Right cardiac atrium (tissue), 5 donors: Measurements from ENCODE around the gene ST8SIA1. TPM values are rescaled to one million over a fixed set of nuclear protein-coding genes. Genes with fewer than 3 reads are reported as not detected.

Experiments
- ATAC-seq, 2 donors: fragments of 200-7000 bp; cut with Tn5 transposase; one replicate each; pipeline versions ENCODE4 v1.8.0 to v1.9.1; 2020; ENCODE audit warnings: moderate library complexity in 2 of 2, mild to moderate bottlenecking in 1 of 2
- DNase-seq, 3 donors: peaks; one replicate each; pipeline ENCODE4 v3.0.0-alpha.2; 2020
- H3K27ac ChIP-seq: one replicate; pipeline ENCODE4 v1.5.1; 2013; ENCODE audit warnings: mild to moderate bottlenecking, low read length, control low read depth, moderate library complexity
- H3K27me3 ChIP-seq: one replicate; pipeline ENCODE4 v1.6.1; 2013; ENCODE audit not compliant: control insufficient read depth, insufficient read depth
- H3K4me1 ChIP-seq: one replicate; pipeline ENCODE4 v1.6.1; 2013; ENCODE audit warnings: low read length; ENCODE audit not compliant: control insufficient read depth, insufficient read depth
- H3K4me3 ChIP-seq: one replicate; pipeline ENCODE4 v1.5.1; 2013; ENCODE audit warnings: low read length, control low read depth
- H3K9me3 ChIP-seq: one replicate; pipeline ENCODE4 v1.6.1; 2013; ENCODE audit warnings: low read length; ENCODE audit not compliant: control insufficient read depth
- WGBS: extraction: QIAGEN DNeasy Blood & Tissue Kit; methylation state at CpG from one replicate; pipeline ENCODE4 v1.1.7; 2013; 5-methylcytosine and 5-hydroxymethylcytosine counted together
- intact Hi-C, 4 donors: fragments of 100-400 bp; cut with DNase I; formaldehyde crosslinking; loops; one replicate each; pipeline versions ENCODE4 v1.11.0 to v1.14.0; 2022 to 2023
- polyA plus RNA-seq: library from polyadenylated mRNA; stranded (reverse); fragments of 200-250 nt; gene quantifications from one replicate; pipeline ENCODE4 v1.2.3, GENCODE V29; 2013
- total RNA-seq, 4 donors: library from RNA; stranded (reverse); fragmentation: NEBNext Ultra II Directional; extraction: Animal tissue kit (Norgen Biotek cat#: 25700); gene quantifications; one replicate each; pipeline ENCODE4 v1.2.1, GENCODE V29; 2021
- donor health status: healthy with polysubstance abuse.
- donor health status: DM: no; HTN: yes; CAD: no.
- donor health status: DM: no; HTN: no; CAD: no.
- donor health status: DM: no; HTN: yes; CAD: no; lungs with severe emphysema.
- donor health status: DM: yes; HTN: yes; CAD: no.

Gene ST8SIA1
- total and polyA plus RNA-seq, 5 donors: 3.0 to 9.6 (median 6.3) TPM

GRCh38 chr12:22209422-22209821 is 125.1 kb downstream of the ST8SIA1 start:
- no peaks in the 10 kb centered on the region for H3K4me1 ChIP-seq
- DNase-seq (no peak), ATAC-seq (no peak)
- intact Hi-C loops: no loop called here
- H3K4me3 ChIP-seq: no peak overlapping the region
- no peaks in the 10 kb centered on the region for H3K9me3 ChIP-seq
- no peak overlapping the region for H3K27ac ChIP-seq
- no peaks in the 10 kb centered on the region for H3K27me3 ChIP-seq

GRCh38 chr12:22206111-22206728 is 128.3 kb downstream of the ST8SIA1 start:
- 94% methylated on average over 6 of the region's 6 CpGs for WGBS
- H3K9me3 ChIP-seq: no peaks in the 10 kb centered on the region
- no peak overlapping the region for H3K4me3 ChIP-seq
- ATAC-seq (no peak), DNase-seq (no peak)
- H3K4me1 ChIP-seq: no peaks in the 10 kb centered on the region
- no peak overlapping the region for H3K27ac ChIP-seq
- intact Hi-C loops: no loop called here
- no peaks in the 10 kb centered on the region for H3K27me3 ChIP-seq

DNA sequence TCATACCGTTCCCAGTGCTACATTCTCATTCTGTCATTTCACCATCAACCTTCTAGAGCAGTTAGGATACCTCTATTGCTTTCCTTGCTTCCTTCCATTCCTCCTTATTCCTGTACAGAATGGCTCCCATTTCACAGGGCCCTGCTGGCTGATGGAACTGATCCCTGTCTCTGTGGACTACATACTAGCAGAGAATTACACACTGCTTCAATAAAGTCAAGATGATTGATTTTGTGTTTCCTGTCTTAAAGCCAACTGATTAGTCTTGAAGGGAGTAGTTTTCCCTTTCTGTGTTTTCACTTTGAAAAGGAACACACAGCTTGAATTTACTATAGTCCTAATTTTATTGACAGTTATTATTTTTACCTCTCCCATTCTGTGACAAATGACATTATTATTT is 130.1 kb downstream of the ST8SIA1 start:
- Histone ChIP-seq H3K4me1 (no peaks in the 10 kb centered on the region), H3K27ac (no peak overlapping the region), H3K9me3 (no peaks in the 10 kb centered on the region), H3K27me3 (no peaks in the 10 kb centered on the region), H3K4me3 (no peak overlapping the region)
- no peak for ATAC-seq
- WGBS: 91% methylated on average over 1 of the region's 1 CpG
- no peak for DNase-seq
- intact Hi-C loops: no loop called here

DNA sequence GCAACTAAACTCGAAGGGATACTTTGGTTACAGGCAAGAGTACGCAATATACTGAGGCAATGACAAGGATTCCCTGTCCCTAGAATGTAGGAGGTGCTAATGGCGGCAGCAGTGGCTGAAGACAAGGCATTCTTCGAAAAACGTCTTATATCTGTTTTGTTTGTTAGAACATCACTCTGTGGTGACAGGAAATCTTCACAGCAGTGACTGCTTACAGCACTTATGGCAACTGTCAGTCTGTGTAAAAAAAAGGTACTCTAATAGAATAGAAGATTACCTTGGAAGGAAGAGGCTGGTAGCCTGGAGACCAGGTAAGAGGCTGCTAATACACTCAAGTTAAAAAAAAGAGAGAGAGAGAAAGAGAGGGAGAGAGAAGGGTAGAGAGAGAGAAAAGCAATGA is 131.7 kb downstream of the ST8SIA1 start:
- WGBS: 87% methylated on average over 5 of the region's 5 CpGs
- Histone ChIP-seq H3K4me1 (no peaks in the 10 kb centered on the region), H3K4me3 (no peak overlapping the region), H3K27ac (no peak overlapping the region), H3K27me3 (no peaks in the 10 kb centered on the region), H3K9me3 (no peaks in the 10 kb centered on the region)
- intact Hi-C loops: no loop called here
- DNase-seq (no peak), ATAC-seq (no peak)

DNA sequence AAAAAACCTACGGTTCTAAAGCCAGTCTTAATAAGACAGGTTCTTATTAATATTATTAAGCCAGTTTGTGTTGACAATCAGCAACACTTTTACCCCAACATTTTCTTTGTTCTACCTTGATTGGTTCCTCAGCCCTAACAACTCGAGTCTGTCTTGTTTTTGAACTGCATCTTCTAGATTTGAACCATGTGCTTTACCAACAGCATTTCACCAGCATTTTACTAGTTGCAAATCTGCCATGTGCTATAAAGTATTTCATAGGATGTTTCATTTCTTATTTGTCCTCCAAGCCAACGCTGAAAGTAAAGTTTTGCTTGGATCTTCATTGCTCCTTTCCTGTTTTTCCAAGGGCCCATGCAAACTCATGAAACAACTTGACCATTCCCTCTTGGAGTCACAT is 133.4 kb downstream of the ST8SIA1 start:
- WGBS: 87% methylated on average over 3 of the region's 3 CpGs
- Histone ChIP-seq H3K27ac (no peak overlapping the region), H3K27me3 (no peaks in the 10 kb centered on the region), H3K4me3 (no peak overlapping the region), H3K4me1 (no peaks in the 10 kb centered on the region), H3K9me3 (no peaks in the 10 kb centered on the region)
- no peak for DNase-seq
- intact Hi-C loops: no loop called here
- ATAC-seq: no peak

- no peak for ATAC-seq
Measured at GRCh38 chr12:22196236-22196635, 138.3 kb downstream of the ST8SIA1 start.

DNA sequence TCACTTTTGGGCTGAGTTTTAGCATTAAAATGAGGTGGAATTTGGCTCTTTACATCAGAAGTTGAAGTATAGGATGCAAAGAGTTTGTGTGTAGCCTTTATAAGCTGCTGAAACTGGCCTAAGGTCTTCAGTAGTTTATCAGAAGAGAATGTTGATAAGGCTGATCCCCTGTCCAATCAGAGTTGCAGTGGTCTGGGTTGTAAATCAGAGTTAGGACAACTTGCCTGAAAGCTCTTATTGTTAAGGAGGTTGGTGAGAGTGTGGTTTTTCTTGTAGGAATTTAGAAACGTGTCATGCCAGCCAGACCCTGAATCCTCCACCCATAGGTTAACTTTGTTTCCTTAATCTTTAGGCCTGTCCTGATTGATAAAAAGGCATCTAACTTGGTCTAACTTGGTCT is 143.5 kb downstream of the ST8SIA1 start:
- Histone ChIP-seq H3K9me3 (no peaks in the 10 kb centered on the region), H3K4me1 (no peaks in the 10 kb centered on the region), H3K27ac (no peak overlapping the region), H3K4me3 (no peak overlapping the region), H3K27me3 (no peaks in the 10 kb centered on the region)
- intact Hi-C loops: no loop called here
- ATAC-seq: no peak
- WGBS: 36% methylated on average over 1 of the region's 1 CpG
- DNase-seq: no peak

More at GRCh38 chr12:22196236-22196635, 138.3 kb downstream of the ST8SIA1 start:
- intact Hi-C loops: no loop called here
- DNase-seq: no peak
- Histone ChIP-seq H3K27ac (no peak overlapping the region), H3K4me1 (no peaks in the 10 kb centered on the region), H3K4me3 (no peak overlapping the region), H3K9me3 (no peaks in the 10 kb centered on the region), H3K27me3 (no peaks in the 10 kb centered on the region)
- 58% methylated on average over 1 of the region's 1 CpG for WGBS

DNA sequence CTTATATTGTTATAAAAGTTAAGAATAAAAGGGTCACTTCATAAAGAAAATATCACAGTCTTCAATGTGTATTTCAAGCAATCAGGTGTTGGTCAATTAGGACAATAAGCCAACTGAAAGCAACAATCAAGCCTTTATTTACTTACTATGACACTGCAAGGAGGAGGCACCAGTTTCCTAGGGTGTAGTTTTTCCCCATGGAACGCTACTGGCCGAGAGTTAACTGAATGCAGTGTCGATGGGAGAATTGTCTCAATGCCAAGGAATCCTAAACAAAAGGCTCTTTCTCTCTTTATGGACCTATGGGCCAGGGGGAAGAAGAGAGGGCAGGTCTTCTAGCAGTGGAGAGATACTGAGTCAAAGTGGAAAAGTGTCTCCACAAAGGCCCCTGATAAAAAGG is 146.1 kb downstream of the ST8SIA1 start:
- H3K27ac ChIP-seq: no peak overlapping the region
- H3K9me3 ChIP-seq: no peaks in the 10 kb centered on the region
- DNase-seq (no peak), ATAC-seq (no peak)
- WGBS: 48% methylated on average over 3 of the region's 3 CpGs
- no peak overlapping the region for H3K4me3 ChIP-seq
- H3K27me3 ChIP-seq: no peaks in the 10 kb centered on the region
- intact Hi-C loops: no loop called here
- no peaks in the 10 kb centered on the region for H3K4me1 ChIP-seq

DNA sequence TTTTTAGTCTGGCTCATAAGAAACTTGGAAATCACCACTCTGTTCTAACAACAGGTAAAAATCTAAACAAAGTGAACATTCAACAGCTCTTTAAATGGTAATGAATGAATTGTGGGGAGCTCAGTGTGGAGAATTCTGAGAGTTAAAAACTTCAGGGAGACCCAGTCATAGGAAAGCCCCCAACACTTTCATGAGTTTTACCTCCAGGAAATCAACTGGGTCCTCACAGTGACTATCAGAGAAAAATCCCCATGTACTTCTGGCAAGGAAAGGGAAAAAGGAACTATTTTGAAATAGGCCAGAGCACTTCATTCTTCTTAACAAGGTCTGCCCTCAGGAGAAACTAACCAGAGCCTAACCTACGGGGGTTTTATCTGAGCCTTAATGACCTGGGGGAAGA is 153.8 kb downstream of the ST8SIA1 start:
- Histone ChIP-seq H3K4me1 (no peaks in the 10 kb centered on the region), H3K27me3 (no peaks in the 10 kb centered on the region), H3K9me3 (no peaks in the 10 kb centered on the region), H3K4me3 (no peak overlapping the region), H3K27ac (no peak overlapping the region)
- intact Hi-C loops: no loop called here
- no peak for ATAC-seq
- 27% methylated on average over 1 of the region's 1 CpG for WGBS
- DNase-seq: no peak

GRCh38 chr12:22173177-22173576 is 161.3 kb downstream of the ST8SIA1 start:
- H3K4me3 ChIP-seq: no peak overlapping the region
- no peak for ATAC-seq
- intact Hi-C loops: no loop called here
- no peak for DNase-seq
- no peak overlapping the region for H3K27ac ChIP-seq
- H3K27me3 ChIP-seq: no peaks in the 10 kb centered on the region
- H3K4me1 ChIP-seq: no peaks in the 10 kb centered on the region
- no peaks in the 10 kb centered on the region for H3K9me3 ChIP-seq

DNA sequence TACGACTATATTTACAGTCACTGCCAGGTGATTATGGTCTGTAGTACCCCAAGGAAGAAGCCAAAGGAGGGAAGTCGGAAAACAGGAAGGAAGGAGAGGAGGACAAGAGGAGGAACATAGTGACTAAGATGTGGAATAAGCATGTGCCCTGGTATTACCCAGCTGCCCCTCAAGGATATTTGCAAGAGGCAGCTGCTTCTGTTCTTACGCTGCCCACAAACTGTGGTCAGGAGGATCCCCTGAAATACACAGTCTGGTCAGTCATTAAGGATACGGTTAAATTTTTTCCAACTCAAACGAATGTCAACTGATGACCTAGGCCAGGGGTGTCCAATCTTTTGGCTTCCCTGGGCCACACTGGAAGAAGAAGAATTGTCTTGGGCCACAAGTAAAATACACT is 162.0 kb downstream of the ST8SIA1 start:
- Histone ChIP-seq H3K27ac (no peak overlapping the region), H3K27me3 (no peaks in the 10 kb centered on the region), H3K4me1 (no peaks in the 10 kb centered on the region), H3K4me3 (no peak overlapping the region), H3K9me3 (no peaks in the 10 kb centered on the region)
- no peak for ATAC-seq
- WGBS: 70% methylated on average over 5 of the region's 5 CpGs
- no peak for DNase-seq
- intact Hi-C loops: no loop called here

DNA sequence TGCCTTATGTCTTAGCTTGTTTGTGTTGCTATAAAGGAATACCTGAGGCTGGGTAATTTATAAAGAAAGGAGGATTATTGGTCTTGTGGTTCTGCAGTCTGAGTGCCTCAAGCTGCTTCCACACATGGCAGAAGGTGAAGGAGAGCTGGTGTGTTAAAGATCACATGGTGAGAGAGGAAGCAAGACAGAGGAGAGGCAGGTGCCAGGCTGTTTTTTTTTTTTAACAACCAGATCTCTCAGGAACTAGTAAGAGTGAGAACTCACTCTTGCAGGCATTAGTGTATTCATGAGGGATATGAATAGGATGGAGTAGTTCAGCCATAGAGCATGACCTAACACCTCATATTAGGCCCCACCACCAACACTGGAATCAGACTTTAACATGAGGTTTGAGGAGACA is 165.1 kb downstream of the ST8SIA1 start:
- intact Hi-C loops: no loop called here
- DNase-seq (no peak), ATAC-seq (no peak)
- Histone ChIP-seq H3K9me3 (no peaks in the 10 kb centered on the region), H3K4me1 (no peaks in the 10 kb centered on the region), H3K27me3 (no peaks in the 10 kb centered on the region), H3K27ac (no peak overlapping the region), H3K4me3 (no peak overlapping the region)
